SK-N-MC (cell line): ENCODE results near the gene NOP58.
A peak's percentile ranks its signal among the peaks of the same experiment; 100 is the strongest.
"Not testable (repeated sequence)": the region's sequence is repeated elsewhere in the genome, so short reads cannot be mapped to it uniquely, and the experiment has no call there.

Experiments
- DNase-seq: peaks from one replicate; pipeline ENCODE4 v3.0.0-alpha.2; 2011; ENCODE audit warnings: low read depth, low spot score
- H3K27ac ChIP-seq: fragments of 200-600 bp; sonication (generic); 2 replicates; pipeline ENCODE4 v1.5.1; 2016; ENCODE audit warnings: mixed run types
- H3K36me3 ChIP-seq: fragments of 200-600 bp; sonication (generic); 2 replicates; pipeline ENCODE4 v1.6.1; 2017; ENCODE audit warnings: antibody characterized with exemption, low read length, mixed read lengths; ENCODE audit not compliant: insufficient read depth
- H3K4me3 ChIP-seq: fragments of 200-600 bp; sonication (generic); 2 replicates; pipeline ENCODE4 v1.5.1; 2016
- H3K9ac ChIP-seq: fragments of 200-600 bp; sonication (generic); 2 replicates; pipeline ENCODE4 v1.8.0; 2017; ENCODE audit warnings: mixed run types, mixed read lengths; ENCODE audit not compliant: insufficient read length
- H3K9me3 ChIP-seq: fragments of 200-600 bp; sonication (generic); 2 replicates; pipeline ENCODE4 v1.6.1; 2017; ENCODE audit warnings: low read depth, mild to moderate bottlenecking, antibody characterized with exemption, low read length, moderate library complexity, mixed read lengths
- EZH2 ChIP-seq: fragments of 200-600 bp; sonication (generic); IDR thresholded peaks from one replicate; pipeline ENCODE4 v1.6.1; 2017; ENCODE audit warnings: antibody characterized with exemption
- FOXP2 ChIP-seq: optimal IDR thresholded peaks from 2 replicates; pipeline ENCODE3; 2011; ENCODE audit warnings: mild to moderate bottlenecking, moderate library complexity; ENCODE audit not compliant: insufficient read depth; ENCODE audit errors: extremely low read length, control extremely low read depth
- POLR2AphosphoS5 ChIP-seq: IDR thresholded peaks from 2 replicates; pipeline ENCODE4 v1.6.1; 2012; ENCODE audit warnings: mild to moderate bottlenecking, low read depth, low read length, borderline replicate concordance

Gene NOP58

DNA sequence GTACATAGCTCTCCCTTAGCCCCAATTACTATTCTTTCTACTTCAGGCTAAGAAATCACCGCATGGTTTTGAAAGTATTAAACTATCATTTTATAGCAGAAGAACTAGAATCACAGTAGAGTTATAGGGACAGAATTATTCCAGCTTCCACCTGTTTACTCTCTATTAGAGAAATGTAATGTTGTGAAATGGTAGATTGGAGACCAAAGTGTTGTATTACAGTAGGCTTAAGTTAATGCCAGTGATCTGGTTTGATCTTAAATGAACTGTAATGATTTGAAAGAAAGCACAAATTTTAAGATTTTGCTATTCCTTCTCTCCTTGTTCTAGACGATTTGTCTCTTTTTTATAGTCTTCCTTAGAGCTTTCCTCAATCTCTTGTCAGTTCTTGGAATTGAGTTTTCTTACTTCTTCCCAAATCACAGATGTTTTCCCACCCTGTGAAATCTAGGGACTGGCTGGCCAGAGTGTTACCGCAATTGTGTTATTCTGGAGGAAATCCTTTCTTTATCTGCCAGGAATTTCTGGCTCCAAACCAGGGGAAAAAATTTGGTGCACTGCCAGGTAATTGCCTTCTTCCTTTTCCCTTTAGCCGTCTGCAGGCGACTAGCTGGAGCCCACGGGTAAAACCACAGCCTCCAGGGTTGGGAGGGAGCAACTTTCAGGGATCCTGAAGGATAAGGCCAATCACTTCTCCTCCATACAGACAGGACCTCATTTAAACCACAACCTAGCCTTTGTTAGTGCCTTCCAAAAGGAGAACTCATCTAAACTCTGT is 51.7 kb downstream of the NOP58 start:
- no peak overlapping the region for H3K4me3 ChIP-seq
- H3K9ac ChIP-seq = no peak overlapping the region
- TF ChIP-seq FOXP2 (no peak), POLR2AphosphoS5 (peak; percentile 19; the same call in 1 of the 2 replicates), EZH2 (no peak)
- DNase-seq = no peak
- H3K27ac ChIP-seq = peak overlapping the region; percentile 81
- no peaks in the 10 kb centered on the region for H3K9me3 ChIP-seq
- peaks cover 11% of the 10 kb centered on the region for H3K36me3 ChIP-seq

GRCh38 chr2:202320362-202320761 is 54.8 kb downstream of the NOP58 start:
- not testable (repeated sequence) for H3K9ac ChIP-seq, H3K4me3 ChIP-seq, DNase-seq, H3K9me3 ChIP-seq, H3K27ac ChIP-seq
- H3K36me3 ChIP-seq = peaks cover 13% of the 10 kb centered on the region

- no peak for DNase-seq
- no peak for TF ChIP-seq POLR2AphosphoS5
- TF ChIP-seq EZH2 = no peak
- TF ChIP-seq FOXP2 = no peak
- H3K36me3 ChIP-seq = peaks cover 16% of the 10 kb centered on the region
- no peak overlapping the region for H3K9ac ChIP-seq
- no peak overlapping the region for H3K4me3 ChIP-seq
- H3K27ac ChIP-seq = no peak overlapping the region
- H3K9me3 ChIP-seq = no peaks in the 10 kb centered on the region
Measured at GRCh38 chr2:202322435-202322834, 56.9 kb downstream of the NOP58 start.

- Histone ChIP-seq H3K9me3 (no peaks in the 10 kb centered on the region), H3K27ac (no peak overlapping the region), H3K36me3 (0 out of 2 replicates have a peak, but pooled peaks cover 5% of the 10 kb centered on the region), H3K9ac (no peak overlapping the region), H3K4me3 (no peak overlapping the region)
- no peak for DNase-seq
- TF ChIP-seq EZH2 (no peak), FOXP2 (no peak), POLR2AphosphoS5 (no peak)
Measured at GRCh38 chr2:202327858-202328257, 62.3 kb downstream of the NOP58 start.

- Histone ChIP-seq H3K9ac (no peak overlapping the region), H3K4me3 (no peak overlapping the region), H3K36me3 (no peaks in the 10 kb centered on the region), H3K27ac (no peak overlapping the region), H3K9me3 (no peaks in the 10 kb centered on the region)
- TF ChIP-seq EZH2 (no peak), POLR2AphosphoS5 (no peak), FOXP2 (no peak)
- DNase-seq = no peak
Measured at GRCh38 chr2:202335791-202336467, 70.4 kb downstream of the NOP58 start.

- Histone ChIP-seq H3K4me3 (no peak overlapping the region), H3K9ac (no peak overlapping the region), H3K36me3 (no peaks in the 10 kb centered on the region), H3K27ac (no peak overlapping the region), H3K9me3 (no peaks in the 10 kb centered on the region)
- no peak for DNase-seq
- TF ChIP-seq FOXP2 (no peak), POLR2AphosphoS5 (no peak), EZH2 (no peak)
Measured at GRCh38 chr2:202337151-202337550, 71.6 kb downstream of the NOP58 start.

GRCh38 chr2:202337706-202338346 is 72.3 kb downstream of the NOP58 start:
- Histone ChIP-seq H3K9ac (no peak overlapping the region), H3K27ac (no peak overlapping the region), H3K4me3 (no peak overlapping the region), H3K9me3 (no peaks in the 10 kb centered on the region), H3K36me3 (no peaks in the 10 kb centered on the region)
- no peak for TF ChIP-seq POLR2AphosphoS5
- TF ChIP-seq EZH2 = no peak
- no peak for TF ChIP-seq FOXP2
- DNase-seq = no peak

DNA sequence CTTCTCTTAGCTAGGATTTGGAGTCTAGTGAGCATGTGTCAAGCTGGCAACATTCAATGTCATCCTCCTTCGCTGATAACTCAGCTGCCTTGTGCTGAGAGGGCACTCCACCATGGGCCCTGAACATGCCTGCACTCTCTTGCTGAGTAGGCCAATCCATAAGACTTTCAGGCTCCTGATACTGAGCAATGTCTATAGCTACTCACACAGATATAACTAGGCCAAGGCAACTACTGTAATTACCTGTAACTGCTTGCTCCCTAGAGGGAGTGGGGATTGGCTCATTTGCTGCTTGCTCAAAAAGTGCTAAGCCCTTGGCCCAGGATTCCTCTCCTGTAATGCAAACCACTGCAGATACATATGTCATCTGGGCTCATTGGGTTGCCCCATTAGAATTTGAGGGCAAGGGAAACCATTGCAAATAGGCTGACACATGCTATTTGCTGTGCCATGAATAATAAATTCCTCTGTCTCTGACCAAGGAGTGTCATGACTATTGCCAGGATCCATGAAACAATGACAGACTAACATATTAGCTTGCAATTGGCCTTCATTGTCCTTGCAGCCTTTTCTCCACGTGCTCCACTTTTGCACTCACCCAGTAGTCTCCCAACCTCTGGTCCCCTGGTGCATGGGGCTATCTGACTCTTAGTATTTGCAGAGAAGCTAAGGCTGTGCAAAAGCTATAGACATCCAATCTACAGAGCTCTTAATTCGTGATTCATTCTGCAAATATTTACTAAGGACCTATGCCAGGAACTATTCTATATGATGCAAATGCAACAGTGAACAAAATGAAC is 73.7 kb downstream of the NOP58 start:
- DNase-seq = no peak
- no peak overlapping the region for H3K27ac ChIP-seq
- H3K4me3 ChIP-seq = no peak overlapping the region
- H3K36me3 ChIP-seq = no peaks in the 10 kb centered on the region
- no peaks in the 10 kb centered on the region for H3K9me3 ChIP-seq
- no peak overlapping the region for H3K9ac ChIP-seq
- no peak for TF ChIP-seq FOXP2
- TF ChIP-seq POLR2AphosphoS5 = no peak
- TF ChIP-seq EZH2 = no peak
